Colonic mucosa (tissue), 4 donors: ENCODE results near the gene TAC4. TPM values are rescaled to one million over a fixed set of nuclear protein-coding genes. Genes with fewer than 3 reads are reported as not detected.

Experiments used
- DNase-seq: peaks from one replicate; pipeline ENCODE4 v3.0.0-alpha.2; 2020
- H3K27ac ChIP-seq: fragments of 200-600 bp; one replicate; pipeline ENCODE4 v1.8.0; 2021
- H3K27me3 ChIP-seq: fragments of 200-600 bp; one replicate; pipeline ENCODE4 v1.8.0; 2021
- H3K36me3 ChIP-seq: fragments of 200-600 bp; one replicate; pipeline ENCODE4 v1.8.0; 2021
- H3K4me1 ChIP-seq: fragments of 200-600 bp; one replicate; pipeline ENCODE4 v1.8.0; 2021; ENCODE audit warnings: mild to moderate bottlenecking
- H3K4me3 ChIP-seq: fragments of 200-600 bp; one replicate; pipeline ENCODE4 v1.8.0; 2021
- H3K9ac ChIP-seq, 2 donors: one replicate each; pipeline ENCODE4 v1.7.0; 2013; ENCODE audit warnings: control low read depth in 2 of 2, low read depth in 2 of 2, low read length in 2 of 2
- H3K9me3 ChIP-seq: fragments of 200-600 bp; one replicate; pipeline ENCODE4 v1.8.0; 2021
- intact Hi-C: fragments of 100-400 bp; cut with DNase I; formaldehyde crosslinking; loops from one replicate; pipeline ENCODE4 v1.14.1; 2022
- total RNA-seq, 2 donors: library from RNA; stranded (reverse); fragmentation: NEBNext Ultra II Directional in 1 of 2; extraction: Animal tissue kit (Norgen Biotek cat#: 25700) in 1 of 2; gene quantifications; one replicate each; pipeline ENCODE4 v1.2.1, GENCODE V29; 2021
- TF ChIP-seq, protein P1 (sequence below): fragments of 200-600 bp; IDR thresholded peaks from one replicate; pipeline ENCODE4 v1.8.0; 2022; ENCODE audit warnings: antibody characterized with exemption, mild to moderate bottlenecking
- donor health status: healthy.
- donor health status: DM: no; HTN: no; CAD: no.
- donor health status: DM: no; HTN: no; CAD: no.

The TAC4 gene
- total RNA-seq, 2 donors from 2014 or later = not detected

GRCh38 chr17:49793309-49793708 is 54.6 kb downstream of the TAC4 start:
- Histone ChIP-seq H3K4me3 (no peak overlapping the region), H3K27me3 (no peaks in the 10 kb centered on the region), H3K4me1 (peaks cover 4% of the 10 kb centered on the region), H3K27ac (no peak overlapping the region), H3K36me3 (peaks cover 4% of the 10 kb centered on the region), H3K9me3 (no peaks in the 10 kb centered on the region), H3K9ac (no peak overlapping the region)
- DNase-seq = no peak
- intact Hi-C loops = no loop called here
- TF ChIP-seq, protein P1, sequence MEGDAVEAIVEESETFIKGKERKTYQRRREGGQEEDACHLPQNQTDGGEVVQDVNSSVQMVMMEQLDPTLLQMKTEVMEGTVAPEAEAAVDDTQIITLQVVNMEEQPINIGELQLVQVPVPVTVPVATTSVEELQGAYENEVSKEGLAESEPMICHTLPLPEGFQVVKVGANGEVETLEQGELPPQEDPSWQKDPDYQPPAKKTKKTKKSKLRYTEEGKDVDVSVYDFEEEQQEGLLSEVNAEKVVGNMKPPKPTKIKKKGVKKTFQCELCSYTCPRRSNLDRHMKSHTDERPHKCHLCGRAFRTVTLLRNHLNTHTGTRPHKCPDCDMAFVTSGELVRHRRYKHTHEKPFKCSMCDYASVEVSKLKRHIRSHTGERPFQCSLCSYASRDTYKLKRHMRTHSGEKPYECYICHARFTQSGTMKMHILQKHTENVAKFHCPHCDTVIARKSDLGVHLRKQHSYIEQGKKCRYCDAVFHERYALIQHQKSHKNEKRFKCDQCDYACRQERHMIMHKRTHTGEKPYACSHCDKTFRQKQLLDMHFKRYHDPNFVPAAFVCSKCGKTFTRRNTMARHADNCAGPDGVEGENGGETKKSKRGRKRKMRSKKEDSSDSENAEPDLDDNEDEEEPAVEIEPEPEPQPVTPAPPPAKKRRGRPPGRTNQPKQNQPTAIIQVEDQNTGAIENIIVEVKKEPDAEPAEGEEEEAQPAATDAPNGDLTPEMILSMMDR = no peak

DNA sequence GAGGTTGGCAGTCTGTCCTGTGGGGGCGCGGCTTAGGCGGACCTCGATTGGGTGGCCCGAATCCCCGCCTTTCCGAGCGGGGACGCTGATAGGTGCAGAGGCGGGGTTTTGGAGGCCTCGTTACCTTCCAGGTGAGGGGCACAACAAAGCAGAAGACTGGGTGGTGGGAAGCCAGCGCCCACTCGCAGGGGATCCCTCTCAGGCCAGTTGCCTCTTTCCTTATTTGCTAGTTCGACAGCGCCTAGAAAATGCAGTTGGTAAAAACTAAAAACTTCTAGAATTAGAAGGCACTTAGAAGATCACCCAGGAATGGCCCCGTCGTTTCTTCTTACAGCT is 58.7 kb downstream of the TAC4 start:
- H3K9me3 ChIP-seq = no peaks in the 10 kb centered on the region
- intact Hi-C loops = no loop called here
- no peak for DNase-seq
- no peak overlapping the region for H3K9ac ChIP-seq
- H3K4me1 ChIP-seq = peaks cover 4% of the 10 kb centered on the region
- H3K27ac ChIP-seq = no peak overlapping the region
- peak overlapping the region; percentile 83 for H3K4me3 ChIP-seq
- no peaks in the 10 kb centered on the region for H3K27me3 ChIP-seq
- TF ChIP-seq, protein P1 = no peak
- H3K36me3 ChIP-seq = no peaks in the 10 kb centered on the region

DNA sequence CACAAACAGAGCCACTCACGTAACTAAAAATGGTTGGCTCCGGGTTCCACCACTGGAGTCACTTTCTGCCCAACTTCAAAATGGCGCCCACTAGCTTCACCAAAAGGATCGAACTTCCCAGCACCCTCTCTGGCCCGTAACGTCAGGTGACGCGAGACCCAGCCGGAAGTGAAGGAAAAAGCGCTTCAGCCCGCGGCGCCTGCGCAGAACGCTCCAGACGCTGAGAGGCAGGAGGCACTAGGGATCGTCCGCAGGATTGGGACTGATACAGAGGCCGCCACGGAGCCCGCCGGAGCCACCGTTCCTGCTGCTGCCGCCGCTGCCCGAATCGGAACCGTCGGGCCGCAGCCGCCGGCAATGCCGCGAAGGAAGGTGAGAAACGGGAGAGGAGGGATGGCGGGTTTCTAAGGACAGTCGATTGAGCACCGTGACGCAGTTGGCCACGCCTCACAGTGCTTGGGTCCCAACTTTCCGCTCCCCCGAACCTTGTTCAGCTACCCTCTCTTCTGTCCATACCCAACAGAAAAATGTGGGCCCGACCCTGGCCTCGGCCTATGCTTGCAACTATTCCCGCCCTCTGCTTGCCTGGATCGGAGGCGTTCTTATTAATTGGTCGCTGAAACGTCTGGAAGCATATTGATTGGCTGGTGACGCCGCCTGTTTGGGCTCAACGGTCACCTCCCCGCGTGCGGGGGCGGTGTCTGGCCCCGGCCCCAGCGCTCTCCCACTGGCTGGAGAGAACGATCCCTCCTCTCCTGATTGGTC is 59.2 kb downstream of the TAC4 start, which contains the start of gene KAT7:
TSS of gene KAT7 (plus strand) at position 204 of the 765 bp plus-strand sequence. CDS start at position 358, 154 bp downstream.
- intact Hi-C loops = no loop called here
- Histone ChIP-seq H3K27ac (peak within 1 kb of the TSS; percentile 97), H3K4me1 (peaks cover 4% of the 10 kb centered on the region), H3K4me3 (peak within 1 kb of the TSS; percentile 83), H3K9ac (peak within 1 kb of the TSS; percentile 91 to 100), H3K9me3 (no peaks in the 10 kb centered on the region), H3K27me3 (no peaks in the 10 kb centered on the region), H3K36me3 (no peaks in the 10 kb centered on the region)
- DNase-seq = peak; percentile 99
- TF ChIP-seq, protein P1 = no peak

Other genes starting within 250 kb of the TAC4 start
- gene SPOP, start 170.0 kb downstream of the TAC4 start, total RNA-seq = 10 to 100 TPM; 60.5 to 83.2 TPM
- 10 to 100 TPM; 43.0 to 73.5 TPM for gene SLC35B1, start 140.1 kb downstream of the TAC4 start, total RNA-seq
- 1 to 10 TPM; 6.3 to 7.9 TPM for gene FAM117A, start 83.9 kb downstream of the TAC4 start, total RNA-seq
- 10 to 100 TPM; 39.4 to 42.5 TPM for gene KAT7, start 59.4 kb downstream of the TAC4 start, total RNA-seq
- under 1 TPM in 1 of 2 donors, not detected in 1; 0.49 TPM for gene DLX4, start 121.1 kb upstream of the TAC4 start, total RNA-seq
- under 1 TPM in 1 of 2 donors, not detected in 1; 0.21 TPM for gene DLX3, start 147.2 kb upstream of the TAC4 start, total RNA-seq
- gene ITGA3, start 208.0 kb upstream of the TAC4 start, total RNA-seq = 100 to 1,000 TPM; 111 to 116 TPM
- 10 to 100 TPM; 48.8 to 56.4 TPM for gene PDK2, start 247.3 kb upstream of the TAC4 start, total RNA-seq